NCI-H1694 treated with DMSO at 0.1 percent for 48 hours (cell line): ENCODE data around the gene CNIH2.
"Not testable (repeated sequence)": the region's sequence is repeated elsewhere in the genome, so short reads cannot be mapped to it uniquely, and the experiment has no call there.

Experiments used
- DNase-seq: peaks from one replicate; lab custom pipeline; 2025; lab: John Stamatoyannopoulos, UW

The CNIH2 gene

GRCh38 chr11:66291706-66292542 is 13.9 kb downstream of the CNIH2 start, which contains the start of gene TMEM151A:
Gene TMEM151A, plus strand, starts transcription at chr11:66291894. Its CDS starts 120 bp downstream, at chr11:66292014.
- no peak for DNase-seq

DNA sequence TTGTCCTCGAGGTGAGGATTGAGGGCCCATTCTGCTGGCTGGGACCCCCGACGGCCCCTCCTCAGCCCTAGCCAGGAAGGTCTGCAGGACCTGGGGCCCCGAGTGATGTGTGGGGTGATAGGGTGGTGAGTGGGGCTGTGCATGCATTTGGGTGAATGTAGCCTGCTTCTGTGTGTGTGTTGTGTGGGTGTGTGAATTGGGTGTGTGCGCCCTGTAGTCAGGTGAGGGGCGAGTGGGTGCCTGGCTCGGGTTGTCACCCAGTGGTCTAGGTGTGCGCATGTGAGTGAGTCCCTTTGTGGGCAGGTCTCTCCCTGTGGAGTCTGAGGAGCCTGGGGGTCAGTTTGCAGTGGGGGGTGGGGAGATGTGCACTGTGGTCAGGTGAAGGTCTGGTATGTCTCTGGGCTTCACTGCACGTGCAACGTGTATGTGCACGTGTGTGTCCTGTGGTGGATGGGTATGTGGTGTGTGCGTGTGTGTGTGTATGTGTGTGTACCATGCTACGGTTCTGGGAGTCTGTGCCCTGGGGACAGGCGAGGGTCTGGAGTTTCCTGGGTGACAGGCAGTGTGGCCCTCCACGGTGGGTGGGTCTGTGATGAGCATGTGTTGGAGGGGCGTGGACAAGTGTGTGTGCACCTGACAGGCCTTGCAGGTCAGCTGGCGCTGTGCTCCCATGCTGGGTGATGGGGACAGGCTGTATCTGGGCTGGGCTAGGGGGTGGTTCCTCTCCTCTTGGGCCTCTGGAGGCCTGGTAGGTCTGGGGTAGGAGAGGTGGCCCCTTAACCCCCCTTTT is 14.8 kb downstream of the CNIH2 start:
- no peak for DNase-seq

DNA sequence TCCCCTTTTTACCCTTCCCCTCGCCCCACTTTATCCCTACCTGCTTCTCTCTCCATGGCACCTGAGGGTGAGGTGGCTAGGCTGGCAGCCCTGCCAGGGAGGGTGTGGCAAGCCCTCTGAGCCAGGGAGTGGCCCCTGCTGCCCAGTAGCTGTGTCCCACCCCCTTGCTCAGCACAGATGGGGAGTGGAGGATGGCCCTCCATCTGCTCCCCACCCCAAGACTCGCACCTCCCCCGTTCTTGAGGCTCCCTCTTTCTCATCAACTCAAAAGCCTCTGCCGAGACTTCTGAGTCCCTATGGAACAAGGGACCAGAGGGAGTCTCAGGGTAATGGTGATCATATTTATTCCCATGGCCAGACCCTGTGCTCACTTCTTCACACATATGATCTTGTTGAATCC is 15.4 kb downstream of the CNIH2 start:
- no peak for DNase-seq

DNA sequence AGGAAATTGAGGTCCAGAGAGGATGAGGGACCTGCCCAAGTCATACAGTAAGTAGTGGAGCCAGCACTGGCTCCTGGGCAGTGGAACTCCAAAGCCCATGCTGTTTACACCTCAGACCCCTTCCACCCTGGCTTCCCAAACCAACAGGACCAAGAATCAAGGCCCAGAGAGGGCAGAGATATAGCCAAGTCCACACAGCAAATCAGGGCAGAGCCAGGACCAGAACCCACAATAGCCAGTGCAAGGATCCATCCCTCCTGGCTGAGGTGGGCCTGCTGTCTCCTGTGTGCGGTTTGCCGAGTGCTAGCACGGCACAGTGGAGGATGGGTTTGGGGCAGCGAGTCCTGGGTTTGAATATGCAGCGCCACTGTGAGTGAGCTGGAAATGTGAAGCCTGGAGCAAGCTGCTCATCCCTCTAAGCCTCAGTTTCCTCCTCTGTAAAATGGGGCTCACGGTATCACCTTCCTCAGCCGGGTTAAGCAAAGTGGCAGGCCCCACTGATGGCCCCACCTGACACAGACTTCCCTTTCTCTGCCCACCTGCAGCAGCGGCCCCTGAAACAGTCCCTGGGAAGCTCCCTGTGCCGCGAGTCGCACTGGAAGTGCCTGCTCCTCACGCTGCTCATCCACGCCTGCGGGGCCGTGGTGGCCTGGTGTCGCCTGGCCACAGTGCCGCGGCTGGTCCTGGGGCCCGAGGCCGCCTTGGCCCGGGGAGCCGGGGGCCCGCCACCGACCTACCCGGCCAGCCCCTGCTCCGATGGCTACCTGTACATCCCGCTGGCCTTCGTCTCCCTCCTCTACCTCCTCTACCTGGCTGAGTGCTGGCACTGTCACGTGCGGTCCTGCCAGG is 16.0 kb downstream of the CNIH2 start:
- DNase-seq: no peak

DNA sequence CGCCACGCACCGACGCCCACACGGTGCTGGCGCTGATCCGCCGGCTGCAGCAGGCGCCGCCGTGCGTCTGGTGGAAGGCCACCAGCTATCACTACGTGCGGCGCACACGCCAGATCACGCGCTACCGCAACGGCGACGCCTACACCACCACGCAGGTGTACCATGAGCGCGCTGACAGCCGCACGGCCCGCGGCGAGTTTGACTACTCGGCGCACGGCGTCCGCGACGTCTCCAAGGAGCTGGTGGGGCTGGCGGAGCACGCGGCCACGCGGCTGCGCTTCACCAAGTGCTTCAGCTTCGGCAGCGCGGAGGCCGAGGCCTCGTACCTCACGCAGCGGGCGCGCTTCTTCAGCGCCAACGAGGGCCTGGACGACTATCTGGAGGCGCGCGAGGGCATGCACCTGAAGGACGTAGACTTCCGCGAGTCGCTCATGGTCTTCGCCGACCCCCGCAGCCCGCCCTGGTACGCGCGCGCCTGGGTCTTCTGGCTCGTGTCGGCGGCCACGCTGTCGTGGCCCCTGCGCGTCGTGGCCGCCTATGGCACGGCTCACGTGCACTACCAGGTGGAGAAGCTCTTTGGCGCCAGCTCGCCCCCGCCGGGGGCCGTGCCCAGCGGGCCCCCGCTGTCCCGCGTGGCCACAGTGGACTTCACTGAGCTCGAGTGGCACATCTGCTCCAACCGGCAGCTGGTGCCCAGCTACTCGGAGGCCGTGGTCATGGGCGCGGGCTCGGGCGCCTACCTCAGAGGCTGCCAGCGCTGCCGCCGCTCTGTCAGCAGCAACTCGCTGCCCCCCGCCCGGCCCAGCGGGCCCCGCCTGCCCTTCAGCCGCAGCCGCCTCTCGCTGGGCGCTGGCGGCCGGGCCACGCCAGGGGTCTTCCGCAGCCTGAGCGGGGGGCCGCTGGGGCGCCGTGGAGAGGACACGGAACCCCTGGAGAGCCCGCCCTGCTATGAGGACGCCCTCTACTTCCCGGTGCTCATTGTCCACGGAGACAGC is 16.9 kb downstream of the CNIH2 start:
- no peak for DNase-seq

DNA sequence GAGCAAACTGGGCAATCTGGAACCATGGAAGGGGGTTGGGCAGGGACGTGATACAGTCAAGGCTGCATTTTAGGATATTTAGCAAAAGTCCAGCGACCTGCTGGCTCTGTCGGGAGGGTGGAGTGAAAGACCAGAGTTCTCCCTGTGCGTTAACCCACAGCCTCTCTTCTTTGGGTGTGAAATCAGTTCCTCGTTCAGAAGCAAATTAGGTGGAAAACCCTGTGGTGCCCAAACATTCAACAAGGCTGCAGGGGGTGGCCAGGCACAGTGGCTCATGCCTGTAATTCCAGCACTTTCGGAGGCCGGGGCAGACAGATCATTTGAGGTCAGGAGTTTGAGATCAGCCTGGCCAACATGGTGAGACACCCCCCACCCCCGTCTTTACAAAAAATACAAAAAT is 19.6 kb downstream of the CNIH2 start:
- no peak for DNase-seq

DNA sequence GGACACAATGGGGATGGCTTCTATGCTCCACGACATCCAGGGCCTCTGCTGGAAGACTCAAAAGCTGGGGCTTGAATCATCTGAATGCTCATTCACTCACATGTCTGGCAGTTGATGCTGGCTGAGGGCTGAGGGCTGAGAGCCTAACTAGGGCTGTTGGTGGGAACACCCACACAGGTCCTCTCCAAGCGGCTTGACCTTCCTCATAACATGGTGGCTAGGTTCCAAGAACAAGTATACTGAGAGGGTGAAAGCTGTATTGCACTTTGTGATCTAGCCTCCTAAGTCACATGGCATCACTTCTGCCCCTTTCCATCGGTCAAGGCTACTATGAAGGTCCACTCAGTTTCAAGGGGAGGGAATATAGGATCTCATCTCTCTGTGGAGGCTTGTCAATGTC is 21.2 kb downstream of the CNIH2 start:
- no peak for DNase-seq

DNA sequence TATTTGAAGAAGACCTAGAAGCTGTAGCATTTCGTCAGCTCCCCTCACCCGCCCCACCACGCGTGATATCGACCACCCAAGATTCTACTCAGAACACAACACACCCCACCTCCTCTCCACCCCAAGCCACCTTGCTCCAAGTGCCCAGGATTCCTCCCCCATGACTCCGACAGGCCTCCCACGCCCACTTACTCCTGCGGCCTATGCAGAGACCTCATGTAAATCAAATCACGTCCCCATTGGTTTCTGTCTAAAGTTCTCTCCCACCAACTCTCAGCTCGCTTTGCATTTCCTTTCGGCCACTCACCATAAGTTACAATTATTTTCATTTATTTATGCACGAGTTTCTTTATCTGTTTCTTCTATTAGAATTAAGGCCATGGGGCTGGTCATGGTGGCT is 24.7 kb downstream of the CNIH2 start:
- no peak for DNase-seq

GRCh38 chr11:66309475-66309874 is 31.5 kb downstream of the CNIH2 start:
- DNase-seq: no peak

DNA sequence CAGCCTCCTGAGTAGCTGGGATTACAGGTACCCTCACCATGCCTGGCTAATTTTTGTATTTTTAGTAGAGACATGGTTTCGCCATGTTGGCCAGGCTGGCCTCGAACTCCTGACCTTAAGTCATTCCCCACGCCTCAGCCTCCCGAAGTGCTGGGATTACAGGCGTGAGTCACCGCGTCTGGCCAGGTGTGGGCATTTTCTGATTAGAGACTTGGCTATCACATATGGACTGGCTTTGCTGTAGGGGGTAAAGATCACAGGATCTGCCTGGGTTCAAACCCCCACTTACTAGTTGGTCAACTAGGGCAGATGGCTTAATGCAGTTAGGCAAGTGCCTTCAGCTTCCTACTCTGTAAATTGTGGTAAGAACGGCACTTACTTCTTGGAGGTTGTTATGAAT is 32.3 kb downstream of the CNIH2 start:
- no peak for DNase-seq

DNA sequence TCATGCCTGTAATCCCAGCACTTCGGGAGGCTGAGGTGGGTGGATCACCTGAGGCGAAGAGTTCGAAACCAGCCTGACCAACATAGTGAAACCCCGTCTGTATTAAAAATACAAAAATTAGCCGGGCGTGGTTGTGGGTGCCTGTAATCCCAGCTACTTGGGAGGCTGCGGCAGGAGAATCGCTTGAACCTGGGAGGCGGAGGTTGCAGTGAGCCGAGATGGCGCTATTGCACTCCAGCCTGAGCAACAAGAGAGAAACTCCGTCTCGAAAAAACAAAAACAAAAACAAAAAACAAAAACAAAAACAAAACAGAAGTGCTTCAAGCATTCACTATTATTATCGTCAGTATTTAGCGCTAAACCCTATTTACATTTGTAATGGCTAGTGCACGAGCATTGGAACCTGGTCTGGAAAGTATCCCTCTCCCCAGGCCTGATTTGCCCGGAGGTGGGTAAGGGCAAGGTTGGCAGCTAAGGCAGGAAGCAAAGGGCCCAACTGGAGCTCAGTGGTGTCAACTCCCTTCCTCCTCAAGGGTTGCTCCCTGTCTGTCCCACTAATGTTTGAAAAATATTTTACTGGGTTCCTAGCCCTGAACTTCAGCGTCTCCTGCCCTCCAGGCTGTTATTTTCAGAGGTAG is 32.9 kb downstream of the CNIH2 start:
- not testable (repeated sequence) for DNase-seq

DNA sequence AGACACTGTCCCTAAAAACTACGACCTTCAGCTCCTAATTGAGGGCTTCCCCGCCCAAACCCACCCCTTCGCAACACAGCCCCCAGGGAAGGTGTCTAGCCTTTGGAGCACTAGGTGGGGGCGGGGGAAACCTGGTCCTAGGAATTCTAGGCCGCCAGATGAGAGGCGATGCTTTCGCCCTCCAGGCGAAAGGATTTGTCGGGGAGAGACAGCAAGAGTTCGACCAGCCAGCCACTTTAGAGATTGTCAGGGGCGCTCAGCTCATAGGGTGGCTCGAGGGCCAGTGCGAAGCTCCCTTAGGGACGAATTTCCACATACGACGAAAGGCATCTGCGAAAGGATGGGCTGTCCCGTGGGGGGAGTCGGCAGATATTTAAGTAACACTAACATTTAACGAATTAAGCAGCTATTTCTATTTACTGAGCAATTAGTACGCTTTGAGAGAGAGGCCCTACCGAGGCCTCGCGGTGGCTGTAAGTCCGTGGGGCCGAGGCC is 33.5 kb downstream of the CNIH2 start:
- DNase-seq: no peak

- peak; percentile 90 for DNase-seq
Measured at GRCh38 chr11:66311965-66312548, 34.1 kb downstream of the CNIH2 start.

GRCh38 chr11:66312549-66313320 is 34.8 kb downstream of the CNIH2 start:
- DNase-seq: peak; percentile 93

DNA sequence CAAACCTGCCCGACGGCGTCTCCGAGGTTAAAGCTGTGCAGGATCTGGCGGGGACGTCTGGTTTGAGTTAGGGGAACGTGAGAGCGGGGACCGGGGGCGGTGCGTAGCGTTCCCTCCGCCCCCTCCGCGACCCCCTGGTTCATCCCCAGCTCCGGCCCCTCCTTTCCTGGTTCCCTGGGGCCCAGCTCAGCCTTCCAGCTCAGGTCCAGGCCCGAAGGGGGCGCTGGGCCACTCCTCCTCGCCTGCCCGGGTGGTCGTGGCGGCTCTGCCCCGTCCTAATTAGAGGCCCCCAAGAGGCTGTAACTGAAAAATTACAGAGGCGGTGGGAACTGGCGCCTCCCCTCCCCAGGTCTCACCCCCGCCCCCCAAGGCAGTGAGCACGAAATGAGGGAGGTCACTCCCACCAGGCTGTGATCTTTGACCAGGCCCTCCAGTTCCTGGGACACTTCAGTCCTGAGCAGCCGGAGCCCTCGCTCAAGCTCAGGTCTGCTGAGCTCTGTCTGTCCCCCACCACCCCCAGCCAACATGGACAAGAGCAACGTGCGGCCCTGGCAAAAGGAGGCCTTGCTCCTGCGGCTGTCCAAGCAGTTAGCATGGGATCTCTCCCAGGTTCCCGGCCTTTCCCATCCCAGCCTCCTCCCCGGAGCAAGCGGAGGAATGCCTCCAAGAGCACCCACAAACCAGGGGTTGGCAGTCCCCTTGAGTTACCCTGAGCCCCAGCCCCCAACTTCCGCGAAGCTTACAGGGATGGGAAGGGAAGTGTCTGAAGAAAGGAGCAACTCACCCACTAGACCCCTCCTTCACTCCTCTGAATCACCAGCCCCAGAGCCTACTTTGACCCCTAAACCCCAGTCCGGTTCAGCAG is 35.6 kb downstream of the CNIH2 start:
- DNase-seq: no peak

GRCh38 chr11:66314186-66314501 is 36.2 kb downstream of the CNIH2 start:
- no peak for DNase-seq

- DNase-seq: no peak
Measured at GRCh38 chr11:66314561-66315497, 36.9 kb downstream of the CNIH2 start.
